ACC112 (cell line): Measurements from ENCODE around the gene WDR54.

Experiments used
- H2AFZ ChIP-seq: fragments of 200-600 bp; sonication (generic); one replicate; pipeline ENCODE4 v1.6.0; 2017; ENCODE audit warnings: antibody characterized with exemption, low read length; ENCODE audit not compliant: unreplicated experiment
- H3K27ac ChIP-seq: fragments of 200-600 bp; sonication (generic); 2 replicates; pipeline ENCODE4 v1.5.1; 2014; ENCODE audit warnings: low read depth, mild to moderate bottlenecking, antibody characterized with exemption, low read length, moderate library complexity
- H3K27me3 ChIP-seq: fragments of 200-600 bp; sonication (generic); 2 replicates; pipeline ENCODE4 v1.6.1; 2014; ENCODE audit warnings: mild to moderate bottlenecking, antibody characterized with exemption, low read length, moderate library complexity, mixed read lengths; ENCODE audit not compliant: insufficient read depth
- H3K36me3 ChIP-seq: fragments of 200-600 bp; sonication (generic); 2 replicates; pipeline ENCODE4 v1.6.1; 2016; ENCODE audit warnings: mild to moderate bottlenecking, antibody characterized with exemption, low read length, moderate library complexity, mixed read lengths; ENCODE audit not compliant: insufficient read depth
- H3K4me1 ChIP-seq: fragments of 200-600 bp; sonication (generic); one replicate; pipeline ENCODE4 v1.6.1; 2016; ENCODE audit warnings: low read length, mixed read lengths; ENCODE audit not compliant: insufficient read depth, unreplicated experiment, control insufficient read depth
- H3K4me3 ChIP-seq: fragments of 200-600 bp; sonication (generic); 2 replicates; pipeline ENCODE4 v1.5.1; 2014; ENCODE audit warnings: mild to moderate bottlenecking, low read depth, low read length
- H3K79me2 ChIP-seq: fragments of 200-600 bp; sonication (generic); one replicate; pipeline ENCODE4 v1.6.0; 2016; ENCODE audit warnings: low read length; ENCODE audit not compliant: control insufficient read depth, unreplicated experiment, insufficient read depth

Gene WDR54

GRCh38 chr2:74471332-74472065, 50.0 kb downstream of the WDR54 start:
- Histone ChIP-seq H3K4me1 (peaks cover 9% of the 10 kb centered on the region), H3K36me3 (peaks cover 4% of the 10 kb centered on the region; the same call in 1 of the 2 replicates), H2AFZ (peak overlapping the region; percentile 58), H3K4me3 (peak overlapping the region; percentile 80), H3K27ac (peak overlapping the region; percentile 67), H3K79me2 (peaks cover 7% of the 10 kb centered on the region), H3K27me3 (no peaks in the 10 kb centered on the region)

- peaks cover 6% of the 10 kb centered on the region; the same call in 1 of the 2 replicates for H3K36me3 ChIP-seq
- H3K27ac ChIP-seq, result peak within 1 kb of the TSS; percentile 67
- peaks cover 9% of the 10 kb centered on the region for H3K4me1 ChIP-seq
Observed at GRCh38 chr2:74472086-74472944, 50.8 kb downstream of the WDR54 start, which contains the start of gene MRPL53. MRPL53 (minus strand) TSS chr2:74472680; CDS start chr2:74472660, 20 bp downstream.

GRCh38 chr2:74472945-74473258, 51.4 kb downstream of the WDR54 start:
- Histone ChIP-seq H3K27me3 (no peaks in the 10 kb centered on the region), H3K79me2 (peaks cover 7% of the 10 kb centered on the region), H3K36me3 (peaks cover 10% of the 10 kb centered on the region; the same call in 1 of the 2 replicates), H3K4me3 (peak overlapping the region; percentile 80), H3K27ac (peak overlapping the region; percentile 67), H2AFZ (peak overlapping the region; percentile 96), H3K4me1 (peaks cover 9% of the 10 kb centered on the region)

More at GRCh38 chr2:74472086-74472944, 50.8 kb downstream of the WDR54 start, which contains the start of gene MRPL53:
- Histone ChIP-seq H3K4me3 (peak within 1 kb of the TSS; percentile 80), H3K27me3 (no peaks in the 10 kb centered on the region), H2AFZ (peak within 1 kb of the TSS; percentile 96), H3K79me2 (peaks cover 7% of the 10 kb centered on the region)

- no peak overlapping the region for H3K4me3 ChIP-seq
- H3K27me3 ChIP-seq, result no peaks in the 10 kb centered on the region
- peaks cover 9% of the 10 kb centered on the region for H3K4me1 ChIP-seq
- H3K36me3 ChIP-seq, result peaks cover 10% of the 10 kb centered on the region; the same call in 1 of the 2 replicates
- no peak overlapping the region for H2AFZ ChIP-seq
- H3K27ac ChIP-seq, result no peak overlapping the region
- H3K79me2 ChIP-seq, result peaks cover 9% of the 10 kb centered on the region
Observed at GRCh38 chr2:74474481-74474880, 53.0 kb downstream of the WDR54 start.

GRCh38 chr2:74474899-74475298, 53.4 kb downstream of the WDR54 start:
- H3K4me3 ChIP-seq, result no peak overlapping the region
- no peak overlapping the region for H2AFZ ChIP-seq
- H3K79me2 ChIP-seq, result peaks cover 9% of the 10 kb centered on the region
- H3K36me3 ChIP-seq, result peaks cover 11% of the 10 kb centered on the region; the same call in 1 of the 2 replicates
- peaks cover 9% of the 10 kb centered on the region for H3K4me1 ChIP-seq
- H3K27me3 ChIP-seq, result no peaks in the 10 kb centered on the region
- no peak overlapping the region for H3K27ac ChIP-seq
